ENCODE data around the gene CAMK2G.

- TF ChIP-seq POLR2AphosphoS5 (IDR thresholded peaks at IDR 0.05) (no peak), CTCF (IDR thresholded peaks at IDR 0.05) (no peak), POLR2A (IDR thresholded peaks at IDR 0.05) (no peak)
Observed at GRCh38 chr10:73915206-73915851, 41.0 kb upstream of the CAMK2G start.
